ENCODE results near the gene ASTL.
"Not testable (repeated sequence)": the region's sequence is repeated elsewhere in the genome, so short reads cannot be mapped to it uniquely, and the experiment has no call there.

The ASTL gene

GRCh38 chr2:96142217-96143113 lies 4.2 kb upstream of the ASTL start (continued):
- TF ChIP-seq ZNF8 (CRISPR knock-in tag; IDR thresholded peaks at IDR 0.05) (no peak), BACH2 (CRISPR knock-in tag; IDR thresholded peaks at IDR 0.05; ENCODE audit: borderline replicate concordance) (no peak), CSDC2 (CRISPR knock-in tag; IDR thresholded peaks at IDR 0.05) (no peak)

- ATAC-seq = not testable (repeated sequence)
Measured at GRCh38 chr2:96141624-96141967, 3.3 kb upstream of the ASTL start.

GRCh38 chr2:96140941-96141623 lies 2.8 kb upstream of the ASTL start:
- TF ChIP-seq ZC3H10 (CRISPR knock-in tag; IDR thresholded peaks at IDR 0.05) (no peak), CSRNP3 (CRISPR knock-in tag; IDR thresholded peaks at IDR 0.05) (no peak), PPARA (CRISPR knock-in tag; IDR thresholded peaks at IDR 0.05; ENCODE audit: borderline replicate concordance) (no peak), BACH2 (CRISPR knock-in tag; IDR thresholded peaks at IDR 0.05; ENCODE audit: borderline replicate concordance) (no peak), PATZ1 (CRISPR knock-in tag; IDR thresholded peaks at IDR 0.05; ENCODE audit: borderline replicate concordance) (no peak), ZFP30 (CRISPR knock-in tag; IDR thresholded peaks at IDR 0.05) (no peak), ZNF8 (CRISPR knock-in tag; IDR thresholded peaks at IDR 0.05) (no peak), ZNF565 (CRISPR knock-in tag; conservative IDR thresholded peaks at IDR 0.05; ENCODE audit: low read depth) (no peak), TOX (CRISPR knock-in tag; IDR thresholded peaks at IDR 0.05; ENCODE audit: borderline replicate concordance) (no peak), ZNF70 (CRISPR knock-in tag; IDR thresholded peaks at IDR 0.05) (no peak), GLIS3 (CRISPR knock-in tag; IDR thresholded peaks at IDR 0.05) (no peak), OSR1 (CRISPR knock-in tag; IDR thresholded peaks at IDR 0.05) (no peak), RARB (CRISPR knock-in tag; IDR thresholded peaks at IDR 0.05) (no peak), ZFP3 (CRISPR knock-in tag; IDR thresholded peaks at IDR 0.05) (no peak)
- no peak for ATAC-seq

GRCh38 chr2:96139181-96139758 lies 968 bp upstream of the ASTL start:
- no peak for TF ChIP-seq TSHZ2 (CRISPR knock-in tag; IDR thresholded peaks at IDR 0.05)
- ATAC-seq = no peak

- no peak for TF ChIP-seq GLIS3 (CRISPR knock-in tag; IDR thresholded peaks at IDR 0.05)
- TF ChIP-seq BACH2 (CRISPR knock-in tag; IDR thresholded peaks at IDR 0.05; ENCODE audit: borderline replicate concordance) = no peak
- ATAC-seq = no peak
Measured at GRCh38 chr2:96137321-96138178, 752 bp downstream of the ASTL start.
